CD8-positive, alpha-beta memory T cell (primary cell): ENCODE measurements around the gene RAB24. TPM values are rescaled to one million over a fixed set of nuclear protein-coding genes. Genes with fewer than 3 reads are reported as not detected.

Experiments used
- CTCF ChIA-PET: fragments of 350-600 bp; sonication (Branson Sonifier 250); formaldehyde crosslinking; loops from one replicate; lab custom pipeline; 2021; ENCODE audit warnings: antibody characterized with exemption; lab: Charles Lee
- POLR2A ChIA-PET: fragments of 350-600 bp; sonication (Branson Sonifier 250); formaldehyde crosslinking; loops from one replicate; lab custom pipeline; 2021; ENCODE audit warnings: antibody characterized with exemption; lab: Charles Lee
- DNase-seq, 5 donors: peaks; one replicate each; pipeline versions ENCODE4 v3.0.0 to v3.0.0-alpha.2; 2020 to 2022; ENCODE audit warnings: mixed read lengths in 1 of 5
- H3K27ac ChIP-seq: one replicate; pipeline ENCODE4 v1.7.0; 2013; ENCODE audit warnings: low read depth, mild to moderate bottlenecking, low read length, moderate library complexity
- H3K27me3 ChIP-seq: 2 replicates; pipeline ENCODE4 v1.7.0; 2013; ENCODE audit warnings: low read length, mild to moderate bottlenecking; ENCODE audit not compliant: insufficient read depth, poor library complexity, severe bottlenecking
- H3K36me3 ChIP-seq: 2 replicates; pipeline ENCODE4 v1.7.0; 2013; ENCODE audit warnings: mild to moderate bottlenecking, low read length, moderate library complexity; ENCODE audit not compliant: insufficient read depth
- H3K4me1 ChIP-seq: 2 replicates; pipeline ENCODE4 v1.7.0; 2013; ENCODE audit warnings: mild to moderate bottlenecking, low read length, moderate library complexity; ENCODE audit not compliant: insufficient read depth
- H3K4me3 ChIP-seq: 2 replicates; pipeline ENCODE4 v1.7.0; 2013; ENCODE audit warnings: mild to moderate bottlenecking, low read length
- H3K9me3 ChIP-seq: 2 replicates; pipeline ENCODE4 v1.7.0; 2013; ENCODE audit warnings: mild to moderate bottlenecking, low read length
- H3K27ac Mint-ChIP-seq, 8 donors: one replicate each; pipeline ENCODE4 v1.8.0; 2020 to 2021; ENCODE audit warnings: mixed read lengths in 8 of 8, mild to moderate bottlenecking in 6 of 8, inconsistent platforms in 3 of 8, moderate library complexity in 3 of 8
- H3K27me3 Mint-ChIP-seq, 2 donors: one replicate each; pipeline ENCODE4 v1.8.0; 2020 to 2021; ENCODE audit warnings: mixed read lengths in 2 of 2, mild to moderate bottlenecking in 1 of 2, moderate library complexity in 1 of 2
- H3K36me3 Mint-ChIP-seq, 3 donors: one replicate each; pipeline ENCODE4 v1.8.0; 2020 to 2021; ENCODE audit warnings: mixed read lengths in 3 of 3, inconsistent platforms in 1 of 3, mild to moderate bottlenecking in 1 of 3
- H3K4me1 Mint-ChIP-seq, 3 donors: one replicate each; pipeline ENCODE4 v1.8.0; 2020 to 2021; ENCODE audit warnings: mixed read lengths in 3 of 3, inconsistent platforms in 1 of 3, mild to moderate bottlenecking in 1 of 3
- H3K4me3 Mint-ChIP-seq, 7 donors: one replicate each; pipeline ENCODE4 v1.8.0; 2020 to 2021; ENCODE audit warnings: mixed read lengths in 7 of 7, mild to moderate bottlenecking in 6 of 7, moderate library complexity in 4 of 7, inconsistent platforms in 2 of 7
- H3K9me3 Mint-ChIP-seq, 5 donors: one replicate each; pipeline ENCODE4 v1.8.0; 2020 to 2022; ENCODE audit warnings: mixed read lengths in 5 of 5, mild to moderate bottlenecking in 3 of 5, moderate library complexity in 2 of 5, inconsistent platforms in 1 of 5
- polyA plus RNA-seq: library from polyadenylated mRNA; unstranded; fragments of 300-500 nt; fragmentation: Illumina TruSeq; gene quantifications from one replicate; pipeline ENCODE4 v1.2.3, GENCODE V29; 2021
- total RNA-seq, 2 experiments: library from RNA; stranded (reverse); gene quantifications; one replicate each; pipeline ENCODE4 v1.2.3, GENCODE V29; 2021

RAB24 gene
- total and polyA plus RNA-seq, 3 experiments from 2014 or later, result 22.9 to 28.3 (median 26.1) TPM

- Mint-ChIP-seq H3K36me3 (peaks cover 0 to 5% (median 3%) of the 10 kb centered on the region in 3 donors), H3K4me3 (no peak overlapping the region), H3K9me3 (peaks cover 0 to 1% (median 0%) of the 10 kb centered on the region in 5 donors), H3K4me1 (peaks cover 33 to 46% (median 34%) of the 10 kb centered on the region in 3 donors), H3K27me3 (peaks cover 0 to 5% of the 10 kb centered on the region in 2 donors), H3K27ac (peak overlapping the region in 1 of 8 donors; percentile 44)
- CTCF ChIA-PET, result interaction anchor here (0.6 to 2.3 kb wide), 6 partner anchors 43 to 188 kb away, joined by 3 to 11 read pairs (median 3); no protein-coding TSS in a partner anchor
- Histone ChIP-seq H3K9me3 (no peaks in the 10 kb centered on the region), H3K4me3 (no peak overlapping the region), H3K27ac (no peak overlapping the region), H3K36me3 (no peaks in the 10 kb centered on the region), H3K4me1 (peaks cover 24% of the 10 kb centered on the region), H3K27me3 (no peaks in the 10 kb centered on the region)
- DNase-seq, result no peak
- POLR2A ChIA-PET, result interaction anchor here (0.7 to 1.1 kb wide), 2 partner anchors 10 to 109 kb away, joined by 4 to 5 read pairs; partner anchors contain the start of genes PRELID1 and RAB24
Observed at GRCh38 chr5:177313561-177314259, 10.2 kb upstream of the RAB24 start.

GRCh38 chr5:177312649-177313181, 9.2 kb upstream of the RAB24 start:
- Mint-ChIP-seq H3K9me3 (no peaks in the 10 kb centered on the region), H3K4me3 (peak overlapping the region; percentile 56 to 92 (median 73)), H3K27ac (peak overlapping the region in 7 of 8 donors; percentile 32 to 75 (median 46)), H3K36me3 (peaks cover 0 to 3% (median 2%) of the 10 kb centered on the region in 3 donors), H3K4me1 (peaks cover 28 to 41% (median 29%) of the 10 kb centered on the region in 3 donors), H3K27me3 (peaks cover 0 to 4% of the 10 kb centered on the region in 2 donors)
- Histone ChIP-seq H3K4me1 (peaks cover 20% of the 10 kb centered on the region), H3K4me3 (peak overlapping the region; percentile 70), H3K27me3 (no peaks in the 10 kb centered on the region), H3K27ac (peak overlapping the region; percentile 20), H3K9me3 (no peaks in the 10 kb centered on the region), H3K36me3 (no peaks in the 10 kb centered on the region)
- peak in 1 of 5 donors; percentile 52 for DNase-seq
- CTCF ChIA-PET, result interaction anchor here (0.6 to 2.3 kb wide), 9 partner anchors 15 to 200 kb away, joined by 3 to 11 read pairs (median 3); no protein-coding TSS in a partner anchor
- POLR2A ChIA-PET, result interaction anchor here (0.7 to 1.2 kb wide), 4 partner anchors 9 to 143 kb away, joined by 3 to 5 read pairs (median 4); partner anchors contain the start of genes GRK6, PRELID1 and RAB24

- Mint-ChIP-seq H3K9me3 (no peaks in the 10 kb centered on the region), H3K4me1 (peaks cover 29 to 43% (median 30%) of the 10 kb centered on the region in 3 donors), H3K36me3 (peaks cover under 1 to 2% (median 2%) of the 10 kb centered on the region in 3 donors), H3K4me3 (peak within 1 kb of the TSS; percentile 70 to 92 (median 78)), H3K27ac (peak within 1 kb of the TSS; percentile 32 to 84 (median 57)), H3K27me3 (peaks cover 0 to 2% of the 10 kb centered on the region in 2 donors)
- DNase-seq, result peak; percentile 92 to 96 (median 94)
- ChIA-PET CTCF (interaction anchor here (1.0 to 3.5 kb wide), 9 partner anchors 14 to 199 kb away, joined by 3 to 28 read pairs (median 5); no protein-coding TSS in a partner anchor), POLR2A (interaction anchor here (0.7 to 1.2 kb wide), 4 partner anchors 8 to 144 kb away, joined by 3 to 5 read pairs (median 4); partner anchors contain the start of genes GRK6, PRELID1 and RAB24)
- H3K27me3 ChIP-seq, result no peaks in the 10 kb centered on the region
- H3K9me3 ChIP-seq, result no peaks in the 10 kb centered on the region
- H3K4me3 ChIP-seq, result peak within 1 kb of the TSS; percentile 70
- peaks cover 2% of the 10 kb centered on the region for H3K36me3 ChIP-seq
- peaks cover 20% of the 10 kb centered on the region for H3K4me1 ChIP-seq
- H3K27ac ChIP-seq, result peak within 1 kb of the TSS; percentile 51
Observed at GRCh38 chr5:177311723-177312648, 8.5 kb upstream of the RAB24 start, which contains the start of gene MXD3. Gene MXD3 (minus strand): TSS chr5:177311898. CDS start chr5:177311830, 68 bp downstream.

DNA sequence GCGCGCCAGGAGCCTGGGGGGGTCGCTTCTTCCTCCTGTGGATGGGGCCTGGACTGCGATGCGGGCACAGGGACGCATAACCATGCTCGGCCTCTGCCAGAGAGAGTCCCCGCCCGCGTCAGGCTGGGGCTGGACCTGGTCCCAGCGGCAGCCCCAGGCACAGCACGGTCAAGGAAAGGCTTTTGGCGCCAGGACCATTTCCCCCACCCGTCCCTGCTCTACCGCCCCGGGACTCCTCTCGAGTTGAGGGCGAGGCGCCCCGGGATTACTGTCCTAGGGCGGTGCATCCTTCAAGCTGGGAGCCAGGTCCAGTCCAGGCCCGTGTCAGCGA, 7.8 kb upstream of the RAB24 start:
- peaks cover 0 to 2% of the 10 kb centered on the region in 2 donors for H3K27me3 Mint-ChIP-seq
- peaks cover 20% of the 10 kb centered on the region for H3K4me1 ChIP-seq
- H3K36me3 ChIP-seq, result peaks cover 7% of the 10 kb centered on the region
- DNase-seq, result no peak
- no peaks in the 10 kb centered on the region for H3K27me3 ChIP-seq
- no peaks in the 10 kb centered on the region for H3K9me3 ChIP-seq
- H3K9me3 Mint-ChIP-seq, result no peaks in the 10 kb centered on the region
- CTCF ChIA-PET, result interaction anchor here (1.8 to 3.5 kb wide), 4 partner anchors 13 to 198 kb away, joined by 5 to 28 read pairs (median 8); no protein-coding TSS in a partner anchor
- H3K36me3 Mint-ChIP-seq, result peaks cover 3 to 8% (median 5%) of the 10 kb centered on the region in 3 donors
- peak overlapping the region in 1 of 8 donors; percentile 77 for H3K27ac Mint-ChIP-seq
- peaks cover 32 to 49% (median 35%) of the 10 kb centered on the region in 3 donors for H3K4me1 Mint-ChIP-seq
- peak overlapping the region; percentile 51 for H3K27ac ChIP-seq
- POLR2A ChIA-PET, result no interaction called here
- H3K4me3 ChIP-seq, result peak overlapping the region; percentile 70
- H3K4me3 Mint-ChIP-seq, result peak overlapping the region; percentile 19 to 91 (median 63)

- no peaks in the 10 kb centered on the region for H3K9me3 Mint-ChIP-seq
- Histone ChIP-seq H3K9me3 (no peaks in the 10 kb centered on the region), H3K27me3 (no peaks in the 10 kb centered on the region), H3K27ac (no peak overlapping the region), H3K36me3 (peaks cover 11% of the 10 kb centered on the region), H3K4me1 (peaks cover 20% of the 10 kb centered on the region), H3K4me3 (no peak overlapping the region)
- peak overlapping the region; percentile 65 to 91 (median 77) for H3K4me3 Mint-ChIP-seq
- peaks cover 2 to 13% (median 7%) of the 10 kb centered on the region in 3 donors for H3K36me3 Mint-ChIP-seq
- peaks cover 0 to 2% of the 10 kb centered on the region in 2 donors for H3K27me3 Mint-ChIP-seq
- CTCF ChIA-PET, result interaction anchor here (1.1 to 4.5 kb wide), 19 partner anchors 9 to 197 kb away, joined by 3 to 35 read pairs (median 8); partner anchors contain the start of genes GRK6, LMAN2 and PDLIM7
- POLR2A ChIA-PET, result no interaction called here
- H3K27ac Mint-ChIP-seq, result peak overlapping the region in 5 of 8 donors; percentile 26 to 84 (median 72)
- no peak for DNase-seq
- H3K4me1 Mint-ChIP-seq, result peaks cover 36 to 54% (median 39%) of the 10 kb centered on the region in 3 donors
Observed at GRCh38 chr5:177310757-177311391, 7.4 kb upstream of the RAB24 start.

DNA sequence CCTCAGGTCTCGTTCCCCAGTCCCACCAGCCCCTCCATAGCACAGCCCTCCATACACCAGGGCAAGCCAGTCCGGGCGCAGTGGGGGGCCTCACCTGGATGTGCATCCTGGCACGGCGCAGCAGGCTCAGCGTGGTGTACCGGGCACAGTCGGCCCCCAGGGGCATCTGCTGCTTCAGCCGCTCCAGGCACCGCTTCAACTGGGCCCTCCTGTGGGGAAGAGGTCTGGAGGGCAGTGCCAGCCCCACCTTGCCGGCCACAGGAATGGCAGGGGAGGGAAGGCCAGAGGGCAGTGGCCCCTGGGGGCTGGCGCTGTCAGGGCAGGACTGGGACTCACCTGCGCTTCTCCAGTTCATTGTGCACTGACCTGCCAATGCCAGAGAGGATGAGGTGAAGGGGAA, 6.8 kb upstream of the RAB24 start:
- Histone ChIP-seq H3K9me3 (no peaks in the 10 kb centered on the region), H3K27me3 (no peaks in the 10 kb centered on the region), H3K36me3 (peaks cover 15% of the 10 kb centered on the region), H3K4me3 (no peak overlapping the region), H3K27ac (no peak overlapping the region), H3K4me1 (peaks cover 24% of the 10 kb centered on the region)
- Mint-ChIP-seq H3K4me3 (peak overlapping the region in 4 of 7 donors; percentile 65 to 78 (median 72)), H3K9me3 (no peaks in the 10 kb centered on the region), H3K4me1 (peaks cover 42 to 59% (median 44%) of the 10 kb centered on the region in 3 donors), H3K36me3 (peaks cover 2 to 18% (median 8%) of the 10 kb centered on the region in 3 donors), H3K27me3 (peaks cover 0 to 2% of the 10 kb centered on the region in 2 donors), H3K27ac (peak overlapping the region in 2 of 8 donors; percentile 29 to 77)
- no peak for DNase-seq
- CTCF ChIA-PET, result interaction anchor here (0.6 to 4.5 kb wide), 35 partner anchors 7 to 259 kb away, joined by 3 to 35 read pairs (median 6); partner anchors contain the start of genes GRK6, LMAN2, PDLIM7 and RGS14
- POLR2A ChIA-PET, result interaction anchor here (0.5 kb wide), 1 partner anchor 36 kb away, joined by 3 read pairs; no protein-coding TSS in a partner anchor
